Measurements from ENCODE around the gene VLDLR.

- TF ChIP-seq CTCF (IDR thresholded peaks at IDR 0.05) (no peak), POLR2A (IDR thresholded peaks at IDR 0.05) (no peak)
These were observed 18.0 kb upstream of the VLDLR start for GRCh38 chr9:2603621-2604020.

Measured in lower leg skin (tissue), 3 donors.